Sigmoid colon (tissue), 7 donors: ENCODE results near the gene TUBA4B. TPM values are rescaled to one million over a fixed set of nuclear protein-coding genes. Genes with fewer than 3 reads are reported as not detected.
A peak's percentile ranks its signal among the peaks of the same experiment; 100 is the strongest.

Experiments
- DNase-seq: peaks from one replicate; pipeline ENCODE4 v3.0.0-alpha.2; 2019
- H3K27ac ChIP-seq, 4 donors: fragments of 200-600 bp; sonication (generic); one replicate each; pipeline ENCODE4 v1.5.1; 2016 to 2019; ENCODE audit warnings: mild to moderate bottlenecking in 1 of 4
- H3K27me3 ChIP-seq, 3 donors: fragments of 200-600 bp; sonication (generic); one replicate each; pipeline ENCODE4 v1.5.1; 2019; ENCODE audit warnings: mild to moderate bottlenecking in 1 of 3
- H3K36me3 ChIP-seq, 4 donors: fragments of 200-600 bp; sonication (generic); one replicate each; pipeline ENCODE4 v1.5.1; 2016 to 2019
- H3K4me1 ChIP-seq, 4 donors: fragments of 200-600 bp; sonication (generic); one replicate each; pipeline ENCODE4 v1.5.1; 2017 to 2019
- H3K4me3 ChIP-seq, 4 donors: fragments of 200-600 bp; sonication (generic); one replicate each; pipeline ENCODE4 v1.5.1; 2017 to 2019; ENCODE audit warnings: mild to moderate bottlenecking in 2 of 4, moderate library complexity in 1 of 4
- H3K9me3 ChIP-seq, 4 donors: fragments of 200-600 bp in 3 of 4; sonication (generic) in 3 of 4; one replicate each; pipeline versions ENCODE4 v1.5.1 to v1.6.1; 2013 to 2019
- CTCF ChIP-seq, 4 experiments: fragments of 450-650 bp in 3 of 4; fragments of 200-600 bp in 1 of 4; IDR thresholded peaks; one replicate each; pipeline ENCODE4 v1.5.1; 2016 to 2019; ENCODE audit warnings: antibody characterized with exemption in 4 of 4, mild to moderate bottlenecking in 3 of 4, moderate library complexity in 2 of 4
- EP300 ChIP-seq, 4 donors: sonication (generic); formaldehyde crosslinking; IDR thresholded peaks; one replicate each; pipeline ENCODE4 v1.6.1; 2017; ENCODE audit warnings: antibody characterized with exemption in 4 of 4
- POLR2A ChIP-seq, 2 donors: fragments of 450-650 bp; IDR thresholded peaks; one replicate each; pipeline ENCODE4 v1.6.1; 2016; ENCODE audit warnings: antibody characterized with exemption in 2 of 2, mild to moderate bottlenecking in 2 of 2, moderate library complexity in 2 of 2
- POLR2AphosphoS5 ChIP-seq, 4 donors: sonication (generic); formaldehyde crosslinking; IDR thresholded peaks; one replicate each; pipeline ENCODE4 v1.6.1; 2017; ENCODE audit warnings: antibody characterized with exemption in 4 of 4
- WGBS, 2 donors: extraction: QIAGEN DNeasy Blood & Tissue Kit; methylation state at CpG; one replicate each; pipeline ENCODE4 v1.1.7; 2013; 5-methylcytosine and 5-hydroxymethylcytosine counted together
- intact Hi-C: fragments of 100-400 bp; cut with DNase I; formaldehyde crosslinking; loops from one replicate; pipeline ENCODE4 v1.15.1; 2023
- polyA plus RNA-seq, 3 donors: library from polyadenylated mRNA; stranded (reverse); fragments of 200-250 nt; gene quantifications; one replicate each; pipeline ENCODE4 v1.2.3, GENCODE V29; 2013
- total RNA-seq, 4 donors: library from RNA; depleted of rRNA; stranded (reverse); fragments of >200 nt; gene quantifications; one replicate each; pipeline ENCODE4 v1.1.0, GENCODE V29; 2016
- donor health status: healthy with polysubstance abuse.
- donor health status: Bipolar disorder and iron deficiency.
- donor health status: healthy.

The TUBA4B gene
- total and polyA plus RNA-seq, 7 donors, result not detected

DNA sequence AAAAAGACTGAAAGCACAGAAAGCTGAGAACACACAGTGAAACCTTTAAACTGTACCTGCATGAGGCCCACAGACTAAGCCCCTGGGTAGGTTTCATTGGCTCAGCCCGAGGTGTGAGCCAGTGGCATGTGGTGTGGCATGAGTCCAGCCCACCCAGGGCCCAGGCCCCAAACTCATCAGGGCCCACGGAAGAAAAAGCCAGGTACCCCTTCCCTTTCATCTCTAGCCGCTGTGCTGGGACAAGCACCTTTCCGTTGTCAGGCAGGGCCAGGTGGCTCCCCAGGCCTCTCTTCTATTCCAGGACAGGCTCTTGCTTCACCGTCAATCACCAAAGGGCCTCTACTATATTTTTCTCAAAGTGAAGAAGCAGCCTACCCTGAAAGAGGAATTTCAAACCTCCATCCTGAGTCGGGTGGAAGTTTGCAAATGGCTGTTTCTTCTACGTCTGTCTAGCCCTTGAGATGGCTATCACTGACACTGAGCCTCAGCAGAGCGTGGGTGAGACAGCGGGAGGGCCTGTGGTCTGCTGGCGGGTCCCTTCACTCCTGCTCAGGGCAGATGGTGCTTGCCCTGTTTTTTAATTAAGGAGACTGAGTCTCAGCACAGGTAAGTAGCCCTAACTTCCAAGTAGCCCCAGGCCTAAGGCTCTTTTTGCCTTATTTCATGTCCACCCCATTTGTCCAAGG lies 34.7 kb downstream of the TUBA4B start:
- H3K9me3 ChIP-seq, result no peaks in the 10 kb centered on the region
- 89 to 90% methylated on average over 10 of the region's 10 CpGs for WGBS, 2 donors
- peak overlapping the region in 1 of 4 donors; percentile 82 for H3K27ac ChIP-seq

GRCh38 chr2:219289195-219289536 lies 36.1 kb downstream of the TUBA4B start:
- peak; percentile 4 for DNase-seq
- Histone ChIP-seq H3K27ac (peak overlapping the region; percentile 73 to 82 (median 74)), H3K36me3 (peaks cover 13 to 19% (median 18%) of the 10 kb centered on the region in 4 donors), H3K4me3 (no peak overlapping the region), H3K9me3 (no peaks in the 10 kb centered on the region), H3K27me3 (no peaks in the 10 kb centered on the region), H3K4me1 (peaks cover 0 to 19% (median 16%) of the 10 kb centered on the region in 4 donors)
- no peak for TF ChIP-seq CTCF (IDR thresholded peaks at IDR 0.05)
- intact Hi-C loops, result no loop called here
- WGBS, 2 donors, result 79% methylated on average over 6 of the region's 6 CpGs

More for the DNA sequence above, 34.7 kb downstream of the TUBA4B start:
- no peak for TF ChIP-seq EP300 (IDR thresholded peaks at IDR 0.05)
- TF ChIP-seq CTCF (IDR thresholded peaks at IDR 0.05), result no peak
- TF ChIP-seq POLR2A (IDR thresholded peaks at IDR 0.05), result no peak
- no peak for TF ChIP-seq POLR2AphosphoS5 (IDR thresholded peaks at IDR 0.05)
- H3K4me1 ChIP-seq, result peaks cover 0 to 15% (median 12%) of the 10 kb centered on the region in 4 donors
- H3K36me3 ChIP-seq, result peaks cover 24 to 33% (median 29%) of the 10 kb centered on the region in 4 donors
- intact Hi-C loops, result no loop called here
- no peaks in the 10 kb centered on the region for H3K27me3 ChIP-seq
- no peak overlapping the region for H3K4me3 ChIP-seq
- peak; percentile 51 for DNase-seq

- DNase-seq, result peak; percentile 89
- H3K4me1 ChIP-seq, result peaks cover 0 to 24% (median 21%) of the 10 kb centered on the region in 4 donors
Observed at GRCh38 chr2:219289537-219290361, 36.7 kb downstream of the TUBA4B start.

More at GRCh38 chr2:219289537-219290361, 36.7 kb downstream of the TUBA4B start:
- 60 to 64% methylated on average over 16 of the region's 16 CpGs for WGBS, 2 donors
- H3K27ac ChIP-seq, result peak overlapping the region; percentile 73 to 82 (median 74)
- intact Hi-C loops, result loop anchor here (10.0 kb wide), 1 partner anchor 255 kb away; the partner anchor contains the start of genes CHPF and TMEM198
- H3K36me3 ChIP-seq, result peaks cover 8 to 15% (median 13%) of the 10 kb centered on the region in 4 donors
- TF ChIP-seq EP300 (IDR thresholded peaks at IDR 0.05), result peak in 1 of 4 donors; percentile 52
- TF ChIP-seq POLR2A (IDR thresholded peaks at IDR 0.05), result no peak
- TF ChIP-seq POLR2AphosphoS5 (IDR thresholded peaks at IDR 0.05), result peak in 3 of 4 donors; percentile 20 to 70 (median 55)
- TF ChIP-seq CTCF (IDR thresholded peaks at IDR 0.05), result no peak
- H3K27me3 ChIP-seq, result no peaks in the 10 kb centered on the region
- no peak overlapping the region for H3K4me3 ChIP-seq
- no peaks in the 10 kb centered on the region for H3K9me3 ChIP-seq
